Fibroblast of the aortic adventitia (primary cell): ENCODE data around the gene EIF1AY. TPM values are rescaled to one million over a fixed set of nuclear protein-coding genes. Genes with fewer than 3 reads are reported as not detected.

Source experiments
- DNase-seq: peaks from one replicate; pipeline ENCODE4 v3.0.0-alpha.2; 2010; ENCODE audit warnings: low read depth
- H3K4me3 ChIP-seq: 2 replicates; pipeline ENCODE4 v1.5.1; 2011; ENCODE audit warnings: low read depth, mild to moderate bottlenecking, control low read depth, low read length, moderate library complexity
- CTCF ChIP-seq: IDR thresholded peaks from 2 replicates; pipeline ENCODE4 v1.5.1; 2011; ENCODE audit warnings: mild to moderate bottlenecking, low read length, control low read depth, inconsistent platforms; ENCODE audit not compliant: insufficient read depth
- small RNA-seq: library from RNA; depleted of rRNA; stranded (forward); fragments of <200 nt; gene quantifications from one replicate; pipeline ENCODE3, GENCODE V24; 2012
- total RNA-seq: library from RNA; depleted of rRNA; stranded (reverse); fragments of >200 nt; gene quantifications from 2 replicates; pipeline ENCODE4 v1.2.3, GENCODE V29; 2012; ENCODE audit warnings: low replicate concordance

EIF1AY gene
- total RNA-seq, 1 donor: not detected

GRCh38 chrY:20578206-20578605 lies 2.6 kb downstream of the EIF1AY start:
- no peak for DNase-seq
- H3K4me3 ChIP-seq: no peak overlapping the region
- no peak for TF ChIP-seq CTCF

- no peak overlapping the region for H3K4me3 ChIP-seq
- no peak for DNase-seq
- no peak for TF ChIP-seq CTCF
Measured at GRCh38 chrY:20581687-20582086, 6.1 kb downstream of the EIF1AY start.

- H3K4me3 ChIP-seq: no peak overlapping the region
- TF ChIP-seq CTCF: no peak
- no peak for DNase-seq
Measured at GRCh38 chrY:20586161-20586560, 10.6 kb downstream of the EIF1AY start.

Small RNA genes lying within 50 kb of the gene (small RNA-seq; reads per million reads assigned to genes)
- not detected for gene KDM5DP1

Other genes starting within 250 kb of the EIF1AY start
- not detected in 2 replicates for gene RPS4Y2, start 180.3 kb downstream of the EIF1AY start, total RNA-seq